Right lobe of liver (tissue), 6 donors: ENCODE measurements around the gene ALG9. TPM values are rescaled to one million over a fixed set of nuclear protein-coding genes. Genes with fewer than 3 reads are reported as not detected.
"Not testable (repeated sequence)": the region's sequence is repeated elsewhere in the genome, so short reads cannot be mapped to it uniquely, and the experiment has no call there.

Experiments
- ATAC-seq, 4 donors: fragments of 200-7000 bp; cut with Tn5 transposase; one replicate each; pipeline ENCODE4 v1.9.1; 2020; ENCODE audit warnings: mild to moderate bottlenecking in 4 of 4, moderate library complexity in 4 of 4
- DNase-seq, 3 donors: peaks; one replicate each; pipeline ENCODE4 v3.0.0-alpha.2; 2020
- H3K27ac ChIP-seq, 3 donors: fragments of 200-600 bp; one replicate each; pipeline ENCODE4 v1.8.0; 2022
- H3K27me3 ChIP-seq, 2 donors: fragments of 200-600 bp; one replicate each; pipeline ENCODE4 v1.8.0; 2022
- H3K36me3 ChIP-seq, 4 donors: fragments of 200-600 bp; sonication (generic) in 1 of 4; one replicate each; pipeline versions ENCODE4 v1.5.1 to v1.8.0; 2017 to 2022; ENCODE audit warnings: control low read depth in 1 of 4
- H3K4me1 ChIP-seq, 4 donors: fragments of 200-600 bp; sonication (generic) in 1 of 4; one replicate each; pipeline versions ENCODE4 v1.5.1 to v1.8.0; 2017 to 2022; ENCODE audit warnings: control low read depth in 1 of 4
- H3K4me3 ChIP-seq, 3 donors: fragments of 200-600 bp; one replicate each; pipeline ENCODE4 v1.8.0; 2022
- H3K9me3 ChIP-seq, 4 donors: fragments of 200-600 bp; sonication (generic) in 1 of 4; one replicate each; pipeline versions ENCODE4 v1.5.1 to v1.8.0; 2017 to 2022; ENCODE audit warnings: control low read depth in 1 of 4
- CTCF ChIP-seq, 4 donors: fragments of 200-600 bp in 3 of 4; fragments of 450-650 bp in 1 of 4; IDR thresholded peaks; one replicate each; pipeline versions ENCODE4 v1.5.1 to v1.8.0; 2016 to 2022; ENCODE audit warnings: antibody characterized with exemption in 4 of 4, mild to moderate bottlenecking in 2 of 4
- POLR2A ChIP-seq: fragments of 450-650 bp; IDR thresholded peaks from one replicate; pipeline ENCODE4 v1.6.1; 2017; ENCODE audit warnings: antibody characterized with exemption, mild to moderate bottlenecking
- WGBS: methylation state at CpG from one replicate; pipeline ENCODE4 v1.1.6; 2018; ENCODE audit warnings: low coverage, low lambda C conversion rate; ENCODE audit not compliant: insufficient coverage; ENCODE audit errors: missing lambda C conversion rate; 5-methylcytosine and 5-hydroxymethylcytosine counted together
- intact Hi-C, 2 donors: fragments of 100-400 bp; cut with DNase I; formaldehyde crosslinking; loops; one replicate each; pipeline versions ENCODE4 v1.11.2 to v1.14.1; 2022
- total RNA-seq, 6 experiments: library from RNA; depleted of rRNA in 2 of 6; stranded (reverse); fragments of >200 nt in 2 of 6; fragmentation: NEBNext Ultra II Directional in 3 of 6; extraction: Animal tissue kit (Norgen Biotek cat#: 25700) in 3 of 6; gene quantifications; one replicate each; pipeline versions ENCODE4 v1.1.0 to v1.2.4, GENCODE V29; 2016 to 2023
- donor health status: DM: no; HTN: yes; CAD: no.
- donor health status: DM: no; HTN: no; CAD: no.
- donor health status: DM: no; HTN: no; CAD: no.
- donor health status: DM: no; HTN: yes; CAD: no.
- donor health status: DM: no; HTN: yes; CAD: no.

The ALG9 gene
- total RNA-seq, 6 experiments from 2014 or later, result 15.0 to 20.8 (median 18.2) TPM

- H3K4me1 ChIP-seq, result peaks cover 0 to 91% (median 35%) of the 10 kb centered on the region in 4 donors
- H3K27me3 ChIP-seq, result no peaks in the 10 kb centered on the region
- H3K36me3 ChIP-seq, result no peaks in the 10 kb centered on the region
- DNase-seq (no peak), ATAC-seq (peak; percentile 9 to 30 (median 16))
- TF ChIP-seq POLR2A (no peak), CTCF (IDR thresholded peaks at IDR 0.05) (no peak)
- H3K4me3 ChIP-seq, result no peak overlapping the region
- H3K9me3 ChIP-seq, result no peaks in the 10 kb centered on the region
- H3K27ac ChIP-seq, result peak overlapping the region; percentile 70 to 95 (median 91)
- 34% methylated on average over 2 of the region's 2 CpGs for WGBS
- intact Hi-C loops, result no loop called here
These were observed 82.9 kb downstream of the ALG9 start for GRCh38 chr11:111788464-111788863.

GRCh38 chr11:111788051-111788450 is 83.3 kb downstream of the ALG9 start:
- WGBS, result 27% methylated on average over 2 of the region's 2 CpGs
- no peaks in the 10 kb centered on the region for H3K27me3 ChIP-seq
- TF ChIP-seq POLR2A (peak; percentile 37), CTCF (IDR thresholded peaks at IDR 0.05) (no peak)
- DNase-seq (peak; percentile 57 to 89 (median 75)), ATAC-seq (peak; percentile 57 to 77 (median 72))
- no peak overlapping the region for H3K4me3 ChIP-seq
- H3K36me3 ChIP-seq, result no peaks in the 10 kb centered on the region
- H3K27ac ChIP-seq, result peak overlapping the region; percentile 70 to 95 (median 91)
- intact Hi-C loops, result no loop called here
- H3K4me1 ChIP-seq, result peaks cover 0 to 87% (median 35%) of the 10 kb centered on the region in 4 donors
- no peaks in the 10 kb centered on the region for H3K9me3 ChIP-seq

- no peaks in the 10 kb centered on the region for H3K36me3 ChIP-seq
- ATAC-seq (peak; percentile 65 to 79 (median 68)), DNase-seq (peak in 1 of 3 donors; percentile 58)
- no peak overlapping the region for H3K4me3 ChIP-seq
- intact Hi-C loops, result no loop called here
- TF ChIP-seq CTCF (IDR thresholded peaks at IDR 0.05) (no peak), POLR2A (peak; percentile 69)
- 25% methylated on average over 2 of the region's 2 CpGs for WGBS
- H3K9me3 ChIP-seq, result no peaks in the 10 kb centered on the region
- peak overlapping the region; percentile 70 to 95 (median 91) for H3K27ac ChIP-seq
- no peaks in the 10 kb centered on the region for H3K27me3 ChIP-seq
- peaks cover 0 to 72% (median 29%) of the 10 kb centered on the region in 4 donors for H3K4me1 ChIP-seq
These were observed 85.4 kb downstream of the ALG9 start for GRCh38 chr11:111785886-111786412.

- Histone ChIP-seq H3K4me3 (no peak overlapping the region), H3K27me3 (no peaks in the 10 kb centered on the region), H3K4me1 (peaks cover 0 to 65% (median 28%) of the 10 kb centered on the region in 4 donors), H3K9me3 (no peaks in the 10 kb centered on the region), H3K36me3 (no peaks in the 10 kb centered on the region), H3K27ac (peak overlapping the region; percentile 70 to 95 (median 91))
- intact Hi-C loops, result no loop called here
- ATAC-seq (no peak), DNase-seq (no peak)
- 78% methylated on average over 2 of the region's 2 CpGs for WGBS
- TF ChIP-seq CTCF (IDR thresholded peaks at IDR 0.05) (no peak), POLR2A (no peak)
These were observed 86.3 kb downstream of the ALG9 start for GRCh38 chr11:111785076-111785475.

- H3K27me3 ChIP-seq, H3K4me3 ChIP-seq, H3K9me3 ChIP-seq, H3K36me3 ChIP-seq, ATAC-seq, DNase-seq, intact Hi-C loops: not testable (repeated sequence)
- Histone ChIP-seq H3K4me1 (peaks cover 0 to 61% (median 28%) of the 10 kb centered on the region in 4 donors), H3K27ac (peak overlapping the region; percentile 70 to 95 (median 91))
- WGBS, result 83% methylated on average over 8 of the region's 10 CpGs
These were observed 87.1 kb downstream of the ALG9 start for GRCh38 chr11:111784311-111784710.
